Measurements from ENCODE around the gene EIF3A. TPM values are rescaled to one million over a fixed set of nuclear protein-coding genes. Genes with fewer than 3 reads are reported as not detected.
"Not testable (repeated sequence)": the region's sequence is repeated elsewhere in the genome, so short reads cannot be mapped to it uniquely, and the experiment has no call there.

Gene EIF3A
- total and polyA plus RNA-seq, 3 experiments from 2014 or later: 75.3 to 195 (median 181) TPM

DNA sequence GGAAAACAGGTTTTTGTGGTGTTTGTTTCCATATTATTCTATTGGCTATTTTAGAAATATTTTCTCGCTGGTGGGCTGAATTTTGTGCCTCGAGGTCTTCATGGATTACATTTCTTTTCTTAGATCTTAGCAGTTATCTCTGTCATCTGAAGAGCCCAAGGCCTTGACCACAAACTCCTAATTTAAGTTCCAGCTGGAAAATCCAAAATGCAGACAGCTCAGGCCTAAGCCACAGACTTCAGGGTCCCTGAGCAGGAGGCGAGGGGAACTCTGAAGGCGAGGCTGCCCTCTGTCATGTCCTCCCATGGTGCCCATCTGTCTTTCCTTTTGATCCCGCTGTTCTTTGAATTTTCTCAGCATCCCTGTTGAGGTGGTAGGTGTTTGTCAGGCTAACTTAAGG, 37.6 kb upstream of the EIF3A start:
- H3K36me3 ChIP-seq (ENCODE audit: insufficient read depth, low read length): peaks cover 9% of the 10 kb centered on the region
- no peaks in the 10 kb centered on the region for H3K27me3 ChIP-seq (ENCODE audit: insufficient read depth, low read length, poor library complexity, severe bottlenecking)
- no peak overlapping the region for H3K4me3 ChIP-seq (ENCODE audit: low read length)
- DNase-seq: no peak
- Mint-ChIP-seq H3K27ac (no peak overlapping the region), H3K27me3 (no peaks in the 10 kb centered on the region), H3K4me3 (no peak overlapping the region), H3K4me1 (peaks cover 17 to 23% (median 19%) of the 10 kb centered on the region in 3 donors), H3K9me3 (no peaks in the 10 kb centered on the region), H3K36me3 (peaks cover 0 to 65% (median 15%) of the 10 kb centered on the region in 3 donors)
- no peaks in the 10 kb centered on the region for H3K9me3 ChIP-seq (ENCODE audit: low read length)
- CTCF ChIA-PET: no interaction called here
- H3K4me1 ChIP-seq (ENCODE audit: insufficient read depth, low read length): no peaks in the 10 kb centered on the region
- POLR2A ChIA-PET: no interaction called here
- no peak overlapping the region for H3K27ac ChIP-seq (ENCODE audit: low read depth, low read length)

GRCh38 chr10:119116326-119116951, 35.8 kb upstream of the EIF3A start:
- no peaks in the 10 kb centered on the region for H3K9me3 ChIP-seq (ENCODE audit: low read length)
- Mint-ChIP-seq H3K27me3 (no peaks in the 10 kb centered on the region), H3K9me3 (no peaks in the 10 kb centered on the region), H3K27ac (no peak overlapping the region), H3K4me3 (no peak overlapping the region), H3K4me1 (peaks cover 16 to 19% (median 16%) of the 10 kb centered on the region in 3 donors), H3K36me3 (peaks cover 0 to 60% (median 13%) of the 10 kb centered on the region in 3 donors)
- no peaks in the 10 kb centered on the region for H3K27me3 ChIP-seq (ENCODE audit: insufficient read depth, low read length, poor library complexity, severe bottlenecking)
- ChIA-PET POLR2A (interaction anchor here (1.4 kb wide), 1 partner anchor 37 kb away, joined by 3 read pairs; no protein-coding TSS in a partner anchor), CTCF (no interaction called here)
- peaks cover 14% of the 10 kb centered on the region for H3K36me3 ChIP-seq (ENCODE audit: insufficient read depth, low read length)
- no peak overlapping the region for H3K4me3 ChIP-seq (ENCODE audit: low read length)
- no peak overlapping the region for H3K27ac ChIP-seq (ENCODE audit: low read depth, low read length)
- H3K4me1 ChIP-seq (ENCODE audit: insufficient read depth, low read length): no peaks in the 10 kb centered on the region
- DNase-seq: no peak

GRCh38 chr10:119115926-119116325, 35.3 kb upstream of the EIF3A start:
- Mint-ChIP-seq H3K4me3 (no peak overlapping the region), H3K4me1 (peaks cover 16 to 17% (median 16%) of the 10 kb centered on the region in 3 donors), H3K27ac (no peak overlapping the region), H3K9me3 (no peaks in the 10 kb centered on the region), H3K36me3 (peaks cover 0 to 59% (median 13%) of the 10 kb centered on the region in 3 donors), H3K27me3 (no peaks in the 10 kb centered on the region)
- ChIA-PET POLR2A (interaction anchor here (1.4 kb wide), 1 partner anchor 37 kb away, joined by 3 read pairs; no protein-coding TSS in a partner anchor), CTCF (no interaction called here)
- Histone ChIP-seq H3K27me3 (ENCODE audit: insufficient read depth, low read length, poor library complexity, severe bottlenecking) (no peaks in the 10 kb centered on the region), H3K9me3 (ENCODE audit: low read length) (no peaks in the 10 kb centered on the region), H3K36me3 (ENCODE audit: insufficient read depth, low read length) (peaks cover 14% of the 10 kb centered on the region), H3K27ac (ENCODE audit: low read depth, low read length) (no peak overlapping the region), H3K4me1 (ENCODE audit: insufficient read depth, low read length) (no peaks in the 10 kb centered on the region), H3K4me3 (ENCODE audit: low read length) (no peak overlapping the region)
- DNase-seq: no peak

GRCh38 chr10:119113751-119114732, 33.4 kb upstream of the EIF3A start:
- ChIA-PET POLR2A (no interaction called here), CTCF (interaction anchor here (1.2 kb wide), 1 partner anchor 18 kb away, joined by 3 read pairs; no protein-coding TSS in a partner anchor)
- Mint-ChIP-seq H3K9me3 (no peaks in the 10 kb centered on the region), H3K4me1 (peaks cover 5 to 12% (median 6%) of the 10 kb centered on the region in 3 donors), H3K27me3 (no peaks in the 10 kb centered on the region), H3K36me3 (peaks cover 0 to 55% (median 13%) of the 10 kb centered on the region in 3 donors), H3K27ac (peak overlapping the region in 2 of 8 donors; percentile 63 to 69), H3K4me3 (peak overlapping the region in 1 of 7 donors; percentile 40)
- Histone ChIP-seq H3K4me3 (ENCODE audit: low read length) (no peak overlapping the region), H3K27me3 (ENCODE audit: insufficient read depth, low read length, poor library complexity, severe bottlenecking) (no peaks in the 10 kb centered on the region), H3K36me3 (ENCODE audit: insufficient read depth, low read length) (peaks cover 14% of the 10 kb centered on the region), H3K27ac (ENCODE audit: low read depth, low read length) (no peak overlapping the region), H3K9me3 (ENCODE audit: low read length) (no peaks in the 10 kb centered on the region), H3K4me1 (ENCODE audit: insufficient read depth, low read length) (no peaks in the 10 kb centered on the region)
- no peak for DNase-seq

DNA sequence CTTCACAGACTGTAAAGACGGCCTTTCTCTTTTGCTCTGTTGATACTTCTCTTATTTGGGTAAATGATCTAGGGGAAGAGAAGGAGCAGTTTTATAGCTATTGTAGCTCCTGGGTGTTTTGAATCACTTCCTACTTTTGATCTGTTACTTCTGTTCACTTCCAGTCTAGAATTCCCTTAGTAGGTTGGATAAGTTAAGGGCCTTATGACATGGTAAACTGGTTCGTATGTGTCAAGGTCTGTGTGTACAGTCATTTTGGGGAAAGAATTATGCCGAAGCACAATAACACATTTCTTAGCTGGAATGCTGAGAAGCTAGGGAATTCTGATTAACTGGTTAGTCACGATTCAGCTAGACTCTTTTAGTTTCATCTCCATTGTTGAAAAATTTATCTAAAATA, 31.4 kb upstream of the EIF3A start:
- H3K4me1 Mint-ChIP-seq: peaks cover 5 to 12% (median 11%) of the 10 kb centered on the region in 3 donors
- H3K27me3 Mint-ChIP-seq: no peaks in the 10 kb centered on the region
- DNase-seq: no peak
- CTCF ChIA-PET: interaction anchor here (0.9 kb wide), 1 partner anchor 15 kb away, joined by 3 read pairs; no protein-coding TSS in a partner anchor
- H3K27me3 ChIP-seq (ENCODE audit: insufficient read depth, low read length, poor library complexity, severe bottlenecking): no peaks in the 10 kb centered on the region
- H3K36me3 ChIP-seq (ENCODE audit: insufficient read depth, low read length): peaks cover 10% of the 10 kb centered on the region
- peaks cover 0 to 52% (median 13%) of the 10 kb centered on the region in 3 donors for H3K36me3 Mint-ChIP-seq
- peak overlapping the region in 2 of 8 donors; percentile 4 to 22 for H3K27ac Mint-ChIP-seq
- no peak overlapping the region for H3K4me3 Mint-ChIP-seq
- no peaks in the 10 kb centered on the region for H3K4me1 ChIP-seq (ENCODE audit: insufficient read depth, low read length)
- POLR2A ChIA-PET: no interaction called here
- no peak overlapping the region for H3K27ac ChIP-seq (ENCODE audit: low read depth, low read length)
- H3K9me3 ChIP-seq (ENCODE audit: low read length): no peaks in the 10 kb centered on the region
- H3K9me3 Mint-ChIP-seq: no peaks in the 10 kb centered on the region
- no peak overlapping the region for H3K4me3 ChIP-seq (ENCODE audit: low read length)

DNA sequence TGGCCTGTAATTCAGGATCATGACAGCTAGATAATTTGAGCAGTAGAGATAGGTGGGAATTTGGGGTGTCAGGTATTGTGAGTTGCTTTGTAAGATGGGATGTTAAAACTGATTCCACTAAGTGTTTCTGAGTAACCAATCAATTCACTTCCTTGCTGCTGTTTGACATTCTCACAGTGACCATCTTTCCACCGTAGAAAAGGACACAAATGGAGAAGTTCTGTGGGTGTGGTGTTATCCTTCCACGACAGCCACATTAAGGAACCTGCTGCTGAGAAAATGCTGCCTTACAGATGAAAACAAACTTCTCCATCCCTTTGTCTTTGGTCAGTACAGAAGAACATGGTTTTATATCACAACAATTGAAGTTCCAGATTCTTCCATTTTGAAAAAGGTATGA, 27.2 kb upstream of the EIF3A start:
- H3K4me1 ChIP-seq (ENCODE audit: insufficient read depth, low read length): peaks cover 16% of the 10 kb centered on the region
- CTCF ChIA-PET: interaction anchor here (1.4 kb wide), 1 partner anchor 10 kb away, joined by 4 read pairs; no protein-coding TSS in a partner anchor

GRCh38 chr10:119107106-119107505, 26.5 kb upstream of the EIF3A start:
- H3K4me1 ChIP-seq (ENCODE audit: insufficient read depth, low read length): peaks cover 16% of the 10 kb centered on the region
- ChIA-PET POLR2A (interaction anchor here (0.6 to 1.8 kb wide), 2 partner anchors 27 to 598 kb away, joined by 3 to 9 read pairs; partner anchors contain the start of gene EIF3A), CTCF (interaction anchor here (1.4 kb wide), 1 partner anchor 9 kb away, joined by 4 read pairs; no protein-coding TSS in a partner anchor)
- peaks cover 12 to 32% (median 27%) of the 10 kb centered on the region in 3 donors for H3K4me1 Mint-ChIP-seq
- not testable (repeated sequence) for H3K4me3 ChIP-seq (ENCODE audit: low read length); H3K9me3 Mint-ChIP-seq; H3K27me3 Mint-ChIP-seq; H3K9me3 ChIP-seq (ENCODE audit: low read length); H3K36me3 ChIP-seq (ENCODE audit: insufficient read depth, low read length); H3K27ac ChIP-seq (ENCODE audit: low read depth, low read length); H3K27ac Mint-ChIP-seq; H3K4me3 Mint-ChIP-seq; H3K27me3 ChIP-seq (ENCODE audit: insufficient read depth, low read length, poor library complexity, severe bottlenecking); DNase-seq
- H3K36me3 Mint-ChIP-seq: peaks cover 0 to 26% (median 1%) of the 10 kb centered on the region in 3 donors

More for the DNA sequence above, 27.2 kb upstream of the EIF3A start:
- H3K9me3 Mint-ChIP-seq; H3K27me3 ChIP-seq (ENCODE audit: insufficient read depth, low read length, poor library complexity, severe bottlenecking); H3K9me3 ChIP-seq (ENCODE audit: low read length); H3K4me3 ChIP-seq (ENCODE audit: low read length); H3K27me3 Mint-ChIP-seq; H3K27ac Mint-ChIP-seq; H3K36me3 ChIP-seq (ENCODE audit: insufficient read depth, low read length); DNase-seq; H3K27ac ChIP-seq (ENCODE audit: low read depth, low read length): not testable (repeated sequence)
- peaks cover 11 to 27% (median 26%) of the 10 kb centered on the region in 3 donors for H3K4me1 Mint-ChIP-seq
- POLR2A ChIA-PET: interaction anchor here (0.6 to 1.8 kb wide), 2 partner anchors 28 to 598 kb away, joined by 3 to 9 read pairs; partner anchors contain the start of gene EIF3A
- peaks cover 0 to 29% (median 1%) of the 10 kb centered on the region in 3 donors for H3K36me3 Mint-ChIP-seq
- peak overlapping the region in 1 of 7 donors; percentile 52 for H3K4me3 Mint-ChIP-seq

Measured in CD8-positive, alpha-beta memory T cell (primary cell).